NCI-H1105 (cell line): ENCODE results near the gene FGD6.
"Not testable (repeated sequence)": the region's sequence is repeated elsewhere in the genome, so short reads cannot be mapped to it uniquely, and the experiment has no call there.

Experiments
- DNase-seq: peaks from one replicate; lab custom pipeline; 2025; lab: John Stamatoyannopoulos, UW

The FGD6 gene

DNA sequence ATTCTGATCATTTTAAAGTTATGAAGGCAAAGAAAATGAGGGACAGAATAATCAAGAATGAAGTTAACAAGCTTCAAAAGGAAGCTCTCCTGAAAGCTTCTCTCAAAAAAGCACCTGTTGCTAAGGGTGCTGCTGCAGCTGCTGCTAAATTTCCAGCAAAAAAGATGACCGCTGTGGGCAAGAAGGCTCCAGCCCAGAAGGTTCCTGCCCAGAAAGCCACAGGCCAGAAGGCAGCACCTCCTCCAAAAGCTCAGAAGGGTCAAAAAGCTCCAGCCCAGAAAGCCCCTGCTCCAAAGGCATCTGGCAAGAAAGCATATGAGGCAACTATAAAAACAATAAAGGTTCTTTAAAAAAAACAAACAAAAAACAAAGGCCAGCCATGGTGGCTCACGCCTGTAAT, 91.2 kb downstream of the FGD6 start:
- no peak for DNase-seq

DNA sequence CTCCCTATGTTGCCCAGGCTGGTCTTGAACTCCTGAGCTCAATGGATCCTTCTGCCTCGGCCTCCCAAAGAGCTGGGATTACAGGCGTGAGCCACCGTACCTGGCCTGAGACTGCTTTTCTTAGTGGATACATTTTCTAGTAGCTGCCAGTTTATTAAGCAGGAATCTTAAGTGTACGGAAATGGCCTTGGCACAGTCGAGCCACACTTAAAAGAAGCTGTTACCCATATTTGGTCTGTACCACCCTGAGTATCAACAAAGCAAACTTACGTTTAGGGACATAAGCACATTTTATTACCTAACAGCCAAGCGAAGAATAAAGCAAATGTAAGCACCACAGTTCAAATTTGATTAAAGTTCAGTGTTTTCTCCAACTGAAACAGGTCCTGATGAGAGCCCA, 93.2 kb downstream of the FGD6 start:
- DNase-seq, result no peak

DNA sequence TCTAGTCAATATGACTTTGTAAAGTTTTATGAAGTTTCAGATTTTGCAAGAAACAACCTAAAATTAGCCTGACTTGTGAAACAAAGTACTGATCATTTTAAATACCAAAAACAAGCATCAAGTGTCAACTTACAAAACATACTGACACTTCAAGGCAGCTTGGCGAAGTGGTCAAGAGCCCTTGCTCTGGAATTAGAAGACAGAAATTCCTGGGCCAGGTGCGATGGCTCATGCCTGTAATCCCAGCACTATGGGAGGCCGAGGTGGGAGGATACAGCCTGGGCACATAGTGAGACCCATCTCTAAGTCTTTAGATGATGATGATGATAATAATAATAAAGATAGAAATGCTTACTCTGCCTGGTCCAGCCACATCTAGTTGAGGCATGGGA, 98.5 kb downstream of the FGD6 start:
- DNase-seq, result no peak

DNA sequence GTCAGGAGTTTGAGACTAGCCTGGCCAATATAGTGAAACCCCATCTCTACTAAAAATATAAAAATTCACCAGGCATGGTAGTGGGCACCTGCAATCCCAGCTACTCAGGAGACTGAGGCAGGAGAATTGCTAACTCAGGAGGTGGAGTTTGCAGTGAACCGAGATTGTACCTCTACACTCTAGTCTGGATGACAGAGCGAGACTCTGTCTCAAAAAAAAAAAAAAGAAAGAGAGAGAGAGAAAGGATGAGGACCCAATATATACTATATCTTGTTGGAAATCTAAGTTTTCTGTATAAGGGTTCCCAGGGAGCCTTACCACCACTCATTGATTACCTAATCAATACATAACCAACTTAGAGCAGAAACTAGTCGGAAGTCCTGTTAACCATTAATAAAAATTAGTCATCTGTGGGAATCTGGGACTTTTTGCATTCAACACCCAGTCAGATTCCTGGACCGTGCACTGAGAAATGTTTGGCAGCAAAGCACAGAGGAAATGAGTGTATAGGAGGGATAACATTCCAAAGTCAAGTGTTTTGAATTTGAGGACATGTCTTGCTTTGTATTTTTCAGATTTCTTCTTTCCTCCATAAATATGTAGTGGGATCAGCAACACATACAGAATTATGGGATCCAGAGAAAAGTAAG, 99.0 kb downstream of the FGD6 start:
- no peak for DNase-seq

DNA sequence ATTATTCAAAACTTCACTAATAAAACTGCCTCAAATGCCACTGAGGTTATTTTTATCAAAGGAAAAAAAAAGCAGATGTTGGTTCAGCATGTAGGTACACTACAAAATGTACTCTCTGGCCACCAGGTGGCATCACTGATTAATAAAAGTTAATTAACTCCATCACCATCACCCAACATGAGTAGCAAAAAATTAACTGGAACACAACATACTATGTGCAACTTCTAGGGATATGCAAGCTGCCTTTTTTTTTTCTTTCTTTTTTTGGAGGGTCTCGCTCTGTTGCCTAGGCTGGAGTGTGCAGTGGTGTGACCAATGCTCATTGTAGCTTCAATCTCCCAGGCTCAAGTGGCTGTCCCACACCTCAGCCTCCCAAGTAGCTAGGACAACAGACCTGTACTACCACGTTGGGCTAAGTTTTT, 100.1 kb downstream of the FGD6 start:
- DNase-seq, result peak; percentile 68

DNA sequence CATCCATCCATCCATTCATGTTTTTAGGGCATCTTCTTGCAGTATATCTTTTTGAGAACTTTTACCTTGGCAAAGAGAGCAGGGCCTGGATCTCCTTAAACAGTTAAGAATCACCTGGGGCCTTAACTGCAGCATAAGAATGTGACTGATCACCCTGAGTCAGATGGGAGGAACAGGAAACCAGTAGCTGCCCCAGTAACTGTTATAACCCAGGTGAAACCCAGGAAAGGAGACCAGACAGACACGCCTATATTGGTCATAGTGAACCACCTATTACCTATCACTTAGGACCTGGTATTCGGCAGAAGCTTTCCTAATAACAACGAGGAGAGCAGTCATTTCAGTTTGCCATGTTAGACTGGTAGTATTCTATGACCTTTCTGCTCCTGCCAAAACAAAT, 100.5 kb downstream of the FGD6 start:
- DNase-seq, result no peak

DNA sequence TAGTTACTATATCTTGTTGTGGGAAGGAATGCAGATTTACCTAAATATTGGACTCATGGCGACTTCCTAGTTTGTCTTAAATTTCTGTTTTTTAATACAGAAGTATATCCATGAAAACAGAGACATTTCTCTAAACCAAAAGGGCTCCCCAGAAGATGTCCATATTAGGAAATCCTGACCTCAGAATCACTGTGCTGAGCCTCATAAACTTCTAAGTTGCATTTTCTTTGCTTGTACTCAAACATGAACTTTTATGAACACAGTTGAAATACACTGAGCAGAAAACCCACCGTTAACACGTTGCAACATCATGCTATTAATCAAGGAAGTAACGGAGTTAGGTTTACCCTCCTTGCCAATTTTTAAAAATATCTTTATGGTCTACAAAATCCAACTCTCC, 100.9 kb downstream of the FGD6 start:
- no peak for DNase-seq

DNA sequence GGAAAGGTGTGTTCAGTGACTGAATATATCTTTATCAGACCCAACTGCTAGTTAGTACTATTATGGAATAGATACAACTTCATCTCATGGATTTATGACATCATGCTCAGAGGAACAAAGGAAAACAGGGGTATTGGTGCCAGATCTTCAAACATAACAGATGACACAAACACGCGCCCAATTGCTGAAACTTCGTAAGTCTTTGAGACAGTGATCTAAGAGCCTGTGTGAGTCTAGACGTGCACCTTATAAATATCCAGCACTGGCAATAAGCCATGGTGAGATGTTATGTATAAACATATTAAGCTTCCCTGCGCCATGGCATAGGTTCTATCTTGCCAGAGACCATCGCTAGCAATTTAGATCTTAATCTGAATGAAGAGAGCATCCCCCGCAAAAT, 101.6 kb downstream of the FGD6 start:
- DNase-seq, result no peak

DNA sequence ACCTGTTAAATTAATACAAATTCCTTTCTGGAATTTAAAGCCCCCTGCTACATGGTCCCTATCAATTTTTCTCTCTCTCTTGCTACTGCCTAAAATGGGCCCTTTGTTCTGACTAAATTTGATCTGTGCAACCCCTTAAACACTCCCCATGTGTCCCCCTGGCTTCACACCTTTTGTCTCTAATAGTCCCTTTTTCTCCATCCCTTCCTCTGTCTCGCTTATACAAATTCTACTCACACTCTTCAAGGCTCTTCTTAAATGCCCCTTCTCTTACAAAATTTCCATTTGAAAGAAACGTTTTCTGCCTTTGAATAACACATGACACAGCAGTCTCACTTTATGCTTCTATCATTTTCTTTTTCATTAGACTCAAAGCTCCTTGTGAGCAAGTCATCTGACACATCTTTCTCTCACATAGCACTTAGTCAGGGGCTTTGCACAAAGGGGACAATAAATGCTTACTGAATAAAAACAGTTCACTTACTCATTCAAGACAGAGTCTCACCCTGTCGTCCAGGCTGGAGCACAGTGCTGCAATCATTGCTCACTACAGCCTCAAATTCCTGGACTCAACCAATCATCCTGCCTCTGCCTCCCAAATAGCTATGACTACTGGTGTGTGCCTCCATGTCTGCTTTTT, 102.4 kb downstream of the FGD6 start:
- DNase-seq, result no peak

DNA sequence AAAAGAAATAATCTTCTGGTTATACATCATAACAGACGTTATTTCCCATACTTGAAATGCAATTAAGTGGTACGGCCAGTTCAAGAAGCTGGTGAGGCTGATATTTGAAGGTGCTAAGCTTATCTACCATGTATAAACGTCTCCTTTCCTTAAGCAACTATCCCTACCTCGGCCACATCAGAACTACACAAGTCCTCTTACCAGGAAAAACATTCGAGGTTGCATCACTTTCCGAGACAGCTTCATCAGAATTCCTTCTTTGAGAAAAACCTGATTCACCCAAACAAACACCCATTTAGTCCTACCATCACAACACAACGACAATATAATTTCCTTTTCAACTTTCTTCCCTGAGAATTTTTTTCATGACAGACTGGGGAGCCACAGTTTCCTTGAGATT, 109.9 kb downstream of the FGD6 start:
- no peak for DNase-seq

DNA sequence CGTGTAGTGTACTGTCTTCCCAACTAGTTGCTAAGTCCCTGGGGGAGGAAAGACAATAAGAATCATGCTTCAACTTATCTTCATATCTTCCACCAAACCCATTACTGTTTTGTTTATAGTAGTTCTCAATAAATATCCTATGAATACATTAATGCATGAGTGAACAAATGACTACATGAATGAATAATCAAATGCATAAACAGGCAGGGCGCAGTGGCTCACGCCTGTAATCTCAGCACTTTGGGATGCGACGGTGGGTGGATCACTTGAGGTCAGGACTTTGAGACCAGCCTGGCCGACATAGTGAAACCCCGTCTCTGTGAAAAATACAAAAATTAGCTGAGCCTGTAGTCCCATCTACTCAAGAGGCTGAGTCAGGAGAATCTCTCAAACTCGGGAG, 111.7 kb downstream of the FGD6 start:
- DNase-seq, result no peak

DNA sequence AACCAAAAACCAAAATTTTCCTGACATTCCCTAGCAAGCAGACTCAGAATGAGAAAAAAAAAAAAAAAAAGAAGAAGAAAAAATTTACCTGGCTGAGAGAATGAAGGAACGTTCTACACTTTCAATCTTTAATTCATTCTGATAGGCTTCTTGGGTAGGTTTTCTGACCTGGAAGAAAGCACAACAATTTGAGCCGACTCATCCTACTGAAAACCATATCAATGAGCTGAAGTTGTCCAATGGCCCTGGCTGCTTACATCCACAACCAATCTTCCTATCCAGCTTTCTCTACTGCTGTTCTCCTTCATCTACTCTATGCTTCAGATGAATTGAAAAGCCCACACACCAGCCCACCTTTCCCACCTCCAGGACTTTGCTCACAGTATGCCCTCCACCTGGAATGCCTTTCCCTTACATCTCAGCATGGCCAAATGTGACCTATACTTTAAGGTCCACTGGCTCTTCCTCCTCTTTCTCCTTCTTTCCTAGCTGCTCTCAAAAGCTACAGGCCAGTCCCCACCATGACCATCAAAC, 112.3 kb downstream of the FGD6 start:
- no peak for DNase-seq

DNA sequence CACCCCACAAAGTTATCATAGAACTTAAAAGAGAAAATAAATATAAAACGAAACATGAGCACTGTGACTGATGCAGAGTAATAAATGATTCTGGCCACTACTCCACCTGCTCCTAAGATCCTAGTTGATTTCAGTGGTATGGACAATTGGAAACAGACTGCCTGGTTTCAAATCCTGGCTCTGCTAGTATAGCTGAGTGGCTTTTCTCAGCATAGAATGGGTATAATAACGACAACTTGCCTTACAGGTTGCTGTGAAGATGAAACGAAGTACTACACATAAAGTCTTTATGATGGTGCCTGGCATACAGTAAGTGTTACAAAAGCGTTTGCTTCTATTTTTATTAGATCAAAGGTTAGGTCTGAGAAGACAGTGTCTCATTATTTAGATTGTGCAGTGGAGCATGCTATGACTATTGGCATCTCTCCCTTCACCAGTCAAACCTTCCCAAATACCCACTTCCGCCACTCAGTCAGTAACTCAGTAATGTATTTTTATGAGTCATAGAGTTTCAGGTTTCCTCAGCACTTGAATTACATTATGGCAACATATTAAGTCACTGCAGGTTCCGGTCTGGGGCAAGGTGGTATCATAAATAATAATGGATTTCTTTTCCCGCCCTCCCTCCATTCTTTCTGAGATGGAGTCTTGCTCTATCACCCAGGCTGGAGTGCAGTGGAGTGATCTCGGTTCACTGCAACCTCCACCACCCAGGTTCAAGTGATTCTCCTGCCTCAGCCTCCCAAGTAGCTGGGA, 114.2 kb downstream of the FGD6 start:
- DNase-seq, result peak; percentile 68

DNA sequence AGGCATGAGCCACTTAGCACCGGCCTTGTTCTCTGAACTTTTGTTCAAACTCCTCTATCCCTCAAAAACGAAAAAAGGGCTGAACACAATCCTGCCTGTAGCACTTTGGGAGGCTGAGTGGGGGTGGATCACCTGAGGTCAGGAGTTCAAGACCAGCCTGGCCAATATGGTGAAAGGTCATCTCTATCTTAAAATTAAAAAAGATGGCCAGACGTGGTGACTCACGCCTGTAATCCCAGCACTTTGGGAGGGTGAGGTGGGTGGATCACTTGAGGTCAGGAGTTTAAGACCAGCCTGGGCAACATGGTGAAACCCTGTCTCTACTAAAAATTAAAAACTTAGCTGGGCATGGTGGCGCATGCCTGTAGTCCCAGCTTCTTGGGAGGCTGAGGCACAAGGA, 115.3 kb downstream of the FGD6 start:
- not testable (repeated sequence) for DNase-seq

DNA sequence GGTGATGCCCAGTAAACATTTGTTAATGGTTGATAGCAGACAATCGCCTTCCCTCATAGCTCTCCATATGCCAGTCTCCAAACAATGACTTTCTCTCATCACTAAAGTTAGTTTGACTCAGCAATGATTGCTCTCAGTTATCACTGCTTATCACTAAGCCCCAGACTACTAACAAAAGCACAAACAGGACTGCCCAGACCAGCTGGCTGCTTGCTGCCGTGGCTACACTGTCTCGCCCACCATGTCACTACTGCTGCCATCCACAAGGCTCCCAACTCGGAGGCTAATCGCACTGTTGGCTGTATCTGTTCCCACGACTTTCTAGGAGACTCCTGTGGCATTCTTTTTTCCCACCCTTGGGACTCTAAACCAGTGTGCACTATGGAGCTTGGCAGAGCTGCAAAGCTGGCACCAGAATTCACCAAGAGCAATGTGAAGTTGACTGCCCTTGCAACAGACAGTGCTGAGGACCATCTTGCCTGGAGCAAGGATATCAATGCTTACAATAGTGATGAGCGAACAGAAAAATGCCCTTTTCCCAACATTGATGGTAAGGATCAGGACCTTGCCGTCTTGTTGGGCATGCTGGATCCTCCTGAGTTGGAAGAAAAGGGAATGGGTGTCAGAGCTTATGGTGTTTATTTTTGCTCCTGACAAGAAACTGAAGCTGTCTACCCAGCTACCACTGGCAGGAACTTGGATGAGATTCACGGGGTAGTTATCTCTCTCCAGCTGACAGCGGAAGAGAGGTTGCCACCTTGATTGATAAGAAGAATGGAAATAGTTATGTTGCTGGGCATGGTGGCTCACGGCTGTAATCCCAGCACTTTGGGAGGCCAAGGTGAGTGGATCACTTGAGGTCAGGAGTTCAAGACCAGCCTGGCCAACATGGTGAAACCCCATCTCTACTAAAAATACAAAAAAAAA, 116.7 kb downstream of the FGD6 start:
- DNase-seq, result no peak

DNA sequence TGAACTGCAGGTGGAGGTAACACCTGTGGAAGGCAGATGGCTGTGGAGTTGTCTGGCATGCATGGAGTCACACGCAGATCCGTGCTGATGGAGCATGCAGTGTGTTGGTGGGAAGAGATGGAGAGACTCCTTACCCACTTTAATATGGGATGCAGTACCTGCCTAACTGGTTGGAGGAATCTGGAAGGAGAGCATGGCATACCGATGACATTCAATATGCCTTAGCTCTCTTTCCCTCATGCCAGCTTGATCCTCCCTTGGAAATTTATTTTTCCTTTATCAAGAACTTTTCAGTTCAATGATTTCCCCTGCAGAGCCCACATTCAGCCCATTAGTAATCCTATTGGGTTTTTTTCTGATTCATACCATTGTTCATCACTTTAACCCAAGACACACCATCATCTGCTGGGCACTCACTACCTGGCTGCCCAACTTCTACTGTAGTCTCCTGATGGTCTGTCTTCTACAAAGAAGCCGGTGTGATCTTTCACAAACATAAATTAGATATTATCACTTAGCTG, 117.9 kb downstream of the FGD6 start:
- DNase-seq, result no peak

DNA sequence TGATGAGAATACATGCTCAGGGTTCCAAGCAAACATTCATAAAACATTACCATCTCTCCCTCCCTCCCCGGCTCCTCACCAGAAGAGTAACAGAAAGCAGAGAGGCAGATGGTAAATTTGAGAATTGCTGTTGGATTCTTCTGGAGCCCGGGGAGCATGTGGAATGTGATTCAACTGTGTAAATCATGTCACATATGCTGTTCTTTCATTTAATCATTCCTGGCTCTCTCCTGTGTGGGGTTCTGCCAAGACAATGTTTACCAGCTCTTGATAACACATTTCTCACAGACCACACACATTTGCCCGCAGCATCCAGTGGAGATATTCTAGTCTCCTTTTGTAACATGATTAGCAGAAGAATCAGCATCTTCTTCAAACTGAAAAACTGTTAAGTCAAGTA, 120.4 kb downstream of the FGD6 start:
- DNase-seq, result no peak

DNA sequence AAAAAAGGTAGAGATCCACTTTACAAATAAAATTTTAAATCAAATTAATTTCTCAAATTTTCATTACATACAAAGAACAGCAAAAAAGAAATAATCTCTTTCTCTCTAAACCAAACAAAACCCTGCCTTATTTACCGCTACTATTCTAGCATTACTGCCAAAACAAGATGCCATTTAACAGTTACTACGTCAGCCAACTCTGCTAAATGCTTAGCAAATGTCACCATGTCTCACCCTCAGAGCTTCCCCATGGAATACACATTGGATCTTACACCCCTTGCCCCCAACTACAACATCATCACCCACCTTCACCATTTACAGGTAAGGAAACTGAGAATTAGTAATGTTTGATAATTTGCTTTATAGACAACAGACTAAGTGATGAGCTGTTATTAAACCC, 120.9 kb downstream of the FGD6 start:
- no peak for DNase-seq

DNA sequence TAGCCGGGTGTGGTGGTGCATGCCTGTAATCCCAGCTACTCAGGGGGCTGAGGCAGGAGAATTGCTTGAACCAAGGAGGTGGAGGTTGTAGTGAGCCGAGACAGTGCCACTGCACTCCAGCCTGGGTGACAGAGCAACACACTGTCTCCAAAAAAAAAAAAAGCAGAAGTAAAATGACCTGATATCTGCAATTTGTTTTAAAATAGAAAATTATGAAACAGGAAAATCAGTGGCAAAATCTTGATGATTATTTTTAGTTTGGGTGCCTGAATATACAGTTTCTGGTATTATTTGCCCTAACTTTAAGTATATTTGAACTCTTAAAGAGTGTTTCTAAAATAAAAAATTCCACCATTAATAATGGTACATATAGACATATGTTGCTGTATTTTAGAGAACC, 121.4 kb downstream of the FGD6 start:
- not testable (repeated sequence) for DNase-seq

DNA sequence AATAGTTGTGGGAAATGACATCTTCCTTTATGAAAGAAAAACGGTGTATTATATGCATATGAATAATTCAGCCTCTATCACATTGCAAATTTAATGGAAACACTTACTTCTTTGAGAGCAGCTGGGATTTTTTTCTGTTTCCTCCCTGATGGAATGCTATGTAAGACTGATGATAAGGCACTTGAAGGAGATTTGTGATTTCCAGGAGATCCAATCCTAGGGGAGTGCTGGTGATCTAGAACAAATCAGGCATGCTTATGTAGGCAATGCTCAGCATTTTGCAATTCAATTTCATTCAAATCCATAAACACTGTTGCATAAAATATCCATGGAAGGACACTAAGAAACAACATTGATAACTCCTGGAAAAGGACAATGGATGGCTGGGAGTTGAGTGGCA, 127.8 kb downstream of the FGD6 start:
- no peak for DNase-seq

DNA sequence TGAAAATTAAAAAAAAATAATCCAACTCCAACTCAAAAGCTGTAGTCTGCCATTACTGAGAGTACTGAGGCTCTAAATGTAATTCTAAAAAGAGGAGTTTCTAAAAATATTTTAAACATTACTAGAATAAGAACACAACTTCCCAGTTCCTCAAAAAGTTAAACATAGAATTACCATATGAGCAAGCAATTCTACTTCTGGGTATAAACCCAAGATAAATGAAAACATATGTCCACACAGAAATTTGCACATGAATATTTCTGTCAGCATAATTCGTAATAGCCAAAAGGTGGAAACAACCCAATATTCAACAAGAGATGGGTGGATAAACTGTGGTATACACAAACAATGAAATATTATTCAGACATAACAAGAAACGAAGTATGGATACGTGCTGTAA, 128.9 kb downstream of the FGD6 start:
- no peak for DNase-seq

DNA sequence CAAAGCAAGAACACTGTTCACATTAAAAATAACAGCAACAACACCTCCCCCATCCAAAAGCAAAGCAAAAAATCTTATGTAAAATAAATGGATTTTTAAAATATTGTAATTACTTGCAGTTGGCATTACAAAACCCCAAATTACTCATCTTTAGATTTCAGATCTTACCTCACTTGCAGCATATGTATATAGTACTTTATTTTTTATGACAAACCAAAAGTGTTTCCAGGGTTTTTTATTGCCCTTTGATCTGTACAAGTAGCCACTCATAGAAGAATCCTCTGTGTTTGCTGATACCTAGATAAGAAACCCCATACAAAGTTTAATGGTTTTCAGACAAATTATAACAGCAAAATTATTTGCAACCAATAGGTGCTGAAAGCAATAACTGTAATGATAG, 131.7 kb downstream of the FGD6 start:
- no peak for DNase-seq
